Neural progenitor cell (in vitro differentiated cells): ENCODE data around the gene CYYR1.

Source experiments
- CTCF ChIP-seq: fragments of 200-600 bp; sonication (generic); IDR thresholded peaks from 2 replicates; pipeline ENCODE4 v1.5.1; 2017; ENCODE audit warnings: antibody characterized with exemption, mild to moderate bottlenecking
- EZH2 ChIP-seq: fragments of 200-600 bp; sonication (generic); IDR thresholded peaks from 2 replicates; pipeline ENCODE4 v1.6.1; 2017; ENCODE audit warnings: antibody characterized with exemption, mild to moderate bottlenecking, moderate library complexity

- TF ChIP-seq CTCF (no peak), EZH2 (no peak)
These were observed 150.9 kb downstream of the CYYR1 start for GRCh38 chr21:26422138-26422537.
